HUES6 (cell line): ENCODE results near the gene BEND3.
"Not testable (repeated sequence)": the region's sequence is repeated elsewhere in the genome, so short reads cannot be mapped to it uniquely, and the experiment has no call there.

Experiments used
- H3K27ac ChIP-seq: 2 replicates; pipeline ENCODE4 v1.7.0; 2013; ENCODE audit warnings: low read depth, mild to moderate bottlenecking, low read length, inconsistent platforms
- H3K27me3 ChIP-seq: 2 replicates; pipeline ENCODE4 v1.6.1; 2013; ENCODE audit warnings: low read length; ENCODE audit not compliant: control insufficient read depth, insufficient read depth
- H3K36me3 ChIP-seq: 2 replicates; pipeline ENCODE4 v1.6.1; 2013; ENCODE audit warnings: low read length; ENCODE audit not compliant: control insufficient read depth, insufficient read depth
- H3K4me1 ChIP-seq: 2 replicates; pipeline ENCODE4 v1.6.1; 2013; ENCODE audit warnings: low read length; ENCODE audit not compliant: control insufficient read depth, insufficient read depth
- H3K4me3 ChIP-seq: 2 replicates; pipeline ENCODE4 v1.5.1; 2013; ENCODE audit warnings: low read depth, low read length
- H3K9ac ChIP-seq: one replicate; pipeline ENCODE4 v1.6.1; 2013; ENCODE audit warnings: mild to moderate bottlenecking, low read length
- H3K9me3 ChIP-seq: 2 replicates; pipeline ENCODE4 v1.6.1; 2013; ENCODE audit warnings: low read depth, low read length; ENCODE audit not compliant: control insufficient read depth, insufficient read depth

Gene BEND3

DNA sequence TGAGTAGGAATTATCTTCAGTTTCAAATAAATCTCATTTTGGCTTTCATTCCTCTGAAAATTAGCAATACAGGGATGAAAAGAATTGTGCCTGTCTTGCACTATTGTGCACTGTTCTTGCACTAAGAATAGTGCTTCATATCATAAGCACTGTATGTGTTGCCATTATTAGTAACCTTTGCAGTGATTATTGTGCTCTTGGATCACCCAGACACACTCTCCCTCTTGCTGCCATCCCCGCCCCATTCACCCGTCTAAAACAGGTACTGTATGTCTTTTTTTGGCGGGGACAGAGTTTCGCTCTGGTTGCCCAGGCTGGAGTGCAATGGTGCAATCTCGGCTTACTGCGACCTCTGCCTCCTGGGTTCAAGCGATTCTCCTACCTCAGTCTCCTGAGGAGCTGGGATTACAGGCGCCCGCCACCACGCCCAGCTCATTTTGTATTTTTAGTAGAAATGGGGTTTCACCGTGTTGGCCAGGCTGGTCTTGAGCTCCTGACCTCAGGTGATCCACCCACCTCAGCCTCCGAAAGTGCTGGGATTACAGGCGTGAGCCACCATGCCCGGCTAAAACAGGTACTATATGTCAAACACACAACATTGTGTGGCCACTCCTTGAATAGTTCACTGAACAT, 19.8 kb upstream of the BEND3 start:
- H3K27ac ChIP-seq, H3K36me3 ChIP-seq, H3K9me3 ChIP-seq, H3K4me1 ChIP-seq, H3K4me3 ChIP-seq, H3K27me3 ChIP-seq, H3K9ac ChIP-seq: not testable (repeated sequence)

DNA sequence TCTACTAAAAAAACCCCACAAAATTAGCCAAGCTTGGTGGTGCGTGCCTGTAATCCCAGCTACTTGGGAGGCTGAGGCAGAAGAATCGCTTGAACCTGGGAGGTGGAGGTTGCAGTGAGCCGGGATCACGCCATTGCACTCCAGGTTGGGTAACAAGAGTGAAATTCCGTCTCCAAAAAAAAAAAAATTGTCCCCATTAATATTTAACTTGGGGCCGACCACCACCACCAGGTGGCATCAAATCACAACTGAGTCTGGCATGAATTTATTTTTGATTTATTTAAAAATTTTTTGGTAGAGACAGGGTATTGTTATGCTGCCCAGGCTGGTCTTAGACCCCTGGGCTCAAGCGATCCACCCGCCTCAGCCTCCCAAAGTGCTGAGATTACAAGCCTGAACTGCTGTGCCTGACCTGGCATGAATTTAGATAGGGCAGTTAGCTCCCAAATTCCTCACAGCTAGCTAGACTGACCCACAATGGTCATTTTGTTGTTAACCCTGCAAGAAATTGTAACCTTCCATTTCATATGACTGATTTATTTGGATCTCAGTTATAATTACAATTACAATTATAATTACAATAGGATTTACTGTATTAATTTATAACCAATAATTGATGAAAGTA, 17.1 kb upstream of the BEND3 start:
- H3K4me1 ChIP-seq: peaks cover 8% of the 10 kb centered on the region
- H3K9ac ChIP-seq: no peak overlapping the region
- no peaks in the 10 kb centered on the region for H3K9me3 ChIP-seq
- no peak overlapping the region for H3K4me3 ChIP-seq
- no peak overlapping the region for H3K27ac ChIP-seq
- no peaks in the 10 kb centered on the region for H3K36me3 ChIP-seq
- H3K27me3 ChIP-seq: no peaks in the 10 kb centered on the region

DNA sequence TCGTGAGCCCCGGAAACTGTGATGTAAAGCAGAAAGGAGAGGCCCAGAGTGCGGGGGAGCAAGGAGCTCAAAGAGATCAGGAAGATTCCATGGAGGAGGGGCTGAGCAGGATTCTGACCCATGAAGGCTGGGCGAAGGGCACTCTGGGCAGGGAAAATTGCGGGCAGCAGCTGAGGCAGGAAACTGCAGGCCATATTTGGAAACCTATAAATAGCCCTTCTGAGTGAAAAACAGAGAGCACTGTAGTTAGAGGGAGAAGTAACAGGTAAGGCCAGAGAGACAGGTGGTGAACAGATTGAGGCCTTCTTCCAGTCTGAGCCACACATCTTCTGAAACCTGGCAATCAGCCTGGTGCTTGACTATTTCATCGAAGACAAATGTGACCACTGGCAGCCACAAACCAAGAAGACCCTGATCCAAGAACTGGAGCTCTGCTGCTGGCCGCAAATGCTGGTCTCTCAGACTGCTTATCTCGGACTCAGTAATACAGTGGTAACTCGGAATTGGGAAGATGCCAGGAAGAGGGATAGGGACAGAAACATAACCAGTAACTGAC, 14.1 kb upstream of the BEND3 start:
- Histone ChIP-seq H3K27me3 (no peaks in the 10 kb centered on the region), H3K27ac (no peak overlapping the region), H3K9ac (no peak overlapping the region), H3K9me3 (no peaks in the 10 kb centered on the region), H3K4me1 (peaks cover 27% of the 10 kb centered on the region), H3K36me3 (no peaks in the 10 kb centered on the region), H3K4me3 (no peak overlapping the region)

DNA sequence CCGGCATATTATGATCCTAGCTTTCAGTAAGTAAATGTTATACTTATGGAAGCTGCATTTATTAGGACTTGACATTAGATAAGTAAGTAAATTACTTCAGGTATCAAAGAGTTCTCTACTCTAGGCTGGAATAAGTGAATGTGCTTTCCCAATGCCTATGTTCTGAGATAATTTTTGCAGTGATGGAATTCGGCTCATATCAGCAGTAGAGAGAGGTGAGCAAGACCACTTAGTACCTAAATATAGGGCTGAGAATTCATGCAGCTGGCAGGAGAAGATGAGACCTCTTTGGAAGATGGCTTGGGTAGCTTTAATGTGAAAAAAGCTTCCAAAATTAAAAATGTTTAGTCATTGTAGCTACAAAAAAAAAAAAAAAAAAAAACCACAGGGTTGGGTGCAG, 13.3 kb upstream of the BEND3 start:
- Histone ChIP-seq H3K9me3 (no peaks in the 10 kb centered on the region), H3K27me3 (no peaks in the 10 kb centered on the region), H3K9ac (no peak overlapping the region), H3K4me1 (peaks cover 27% of the 10 kb centered on the region), H3K36me3 (no peaks in the 10 kb centered on the region), H3K4me3 (no peak overlapping the region), H3K27ac (no peak overlapping the region)

DNA sequence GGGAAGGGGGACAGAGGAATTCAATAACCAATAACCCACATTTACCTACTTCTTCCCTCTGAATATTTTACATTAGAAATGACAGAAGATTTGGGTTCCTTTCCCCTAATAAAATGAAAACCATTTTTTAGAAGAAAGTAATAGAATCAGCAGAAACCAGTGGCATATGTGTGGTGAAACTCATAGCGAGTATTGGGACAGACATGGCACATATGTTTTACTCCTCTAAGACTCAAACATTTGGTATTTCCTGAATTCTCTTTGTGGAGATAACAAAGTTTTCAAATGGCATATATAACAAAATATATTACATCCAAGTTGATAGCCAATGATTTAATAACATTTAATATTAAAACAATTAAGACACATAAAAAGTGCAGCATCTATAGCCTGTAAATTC, 12.9 kb upstream of the BEND3 start:
- Histone ChIP-seq H3K4me1 (peaks cover 27% of the 10 kb centered on the region), H3K9ac (no peak overlapping the region), H3K36me3 (no peaks in the 10 kb centered on the region), H3K4me3 (no peak overlapping the region), H3K27me3 (no peaks in the 10 kb centered on the region), H3K9me3 (no peaks in the 10 kb centered on the region), H3K27ac (no peak overlapping the region)

DNA sequence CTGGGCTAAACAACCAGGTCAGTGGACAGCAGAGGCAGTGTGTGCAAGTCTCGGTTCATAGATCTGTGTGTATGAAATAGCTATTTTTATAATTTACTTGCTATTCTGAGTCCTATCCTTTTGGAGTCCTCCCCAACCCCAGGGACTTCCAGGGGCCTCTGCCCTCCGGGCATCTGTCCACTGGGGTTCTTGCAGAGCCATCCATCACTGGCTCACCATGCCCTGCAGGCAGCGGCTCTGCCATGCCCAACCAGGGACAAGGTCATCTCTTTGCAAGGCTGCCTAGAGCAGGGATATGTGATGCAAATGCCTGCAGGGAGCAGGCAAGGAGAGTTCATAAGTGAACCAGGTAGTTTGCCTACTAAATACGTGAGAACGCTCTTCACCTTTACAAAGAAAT, 10.5 kb upstream of the BEND3 start:
- peaks cover 32% of the 10 kb centered on the region for H3K4me1 ChIP-seq

DNA sequence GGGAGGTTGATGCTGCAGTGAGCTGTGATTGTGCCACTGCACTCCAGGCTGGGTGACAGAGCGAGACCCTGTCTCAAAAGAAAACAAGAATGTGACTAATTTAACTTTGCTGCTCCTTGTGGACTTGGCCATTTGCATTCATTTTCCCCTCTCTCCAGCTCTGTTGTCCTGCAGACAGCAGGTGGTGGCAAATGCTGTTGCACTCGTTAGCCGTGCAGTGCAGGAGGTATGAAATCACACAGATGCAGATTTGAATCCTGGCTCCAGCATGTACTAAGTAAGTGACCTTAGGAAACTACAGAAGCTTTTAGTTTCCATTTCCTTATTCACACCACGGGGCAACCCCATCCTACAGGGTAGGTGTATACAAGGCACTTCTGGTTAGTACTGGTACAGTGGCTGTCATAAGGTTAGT, 9.6 kb upstream of the BEND3 start:
- H3K4me3 ChIP-seq: no peak overlapping the region
- no peak overlapping the region for H3K27ac ChIP-seq
- no peak overlapping the region for H3K9ac ChIP-seq
- peaks cover 32% of the 10 kb centered on the region for H3K4me1 ChIP-seq
- H3K9me3 ChIP-seq: no peaks in the 10 kb centered on the region
- no peaks in the 10 kb centered on the region for H3K36me3 ChIP-seq
- H3K27me3 ChIP-seq: no peaks in the 10 kb centered on the region

More for the DNA sequence above, 10.5 kb upstream of the BEND3 start:
- no peak overlapping the region for H3K9ac ChIP-seq
- no peak overlapping the region for H3K4me3 ChIP-seq
- no peaks in the 10 kb centered on the region for H3K27me3 ChIP-seq
- no peaks in the 10 kb centered on the region for H3K9me3 ChIP-seq
- H3K27ac ChIP-seq: no peak overlapping the region
- no peaks in the 10 kb centered on the region for H3K36me3 ChIP-seq

DNA sequence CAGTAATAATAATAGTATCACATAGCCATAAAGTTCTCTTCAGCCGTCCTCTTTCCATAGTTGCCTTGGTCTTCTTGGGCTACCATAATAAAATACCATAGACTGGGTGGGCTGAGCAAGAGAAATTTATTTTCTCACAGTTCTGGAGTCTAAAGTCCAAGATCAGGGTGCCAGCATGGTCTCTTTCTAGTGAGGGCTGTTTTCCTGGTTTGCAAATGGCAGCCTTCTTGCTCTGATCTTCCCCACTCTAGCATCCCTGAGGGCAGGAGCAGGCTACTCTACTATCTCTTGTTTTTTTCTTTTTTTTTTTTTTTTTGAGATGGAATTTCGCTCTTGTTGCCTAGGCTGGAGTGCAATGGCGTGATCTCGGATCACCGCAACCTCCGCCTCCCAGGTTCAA, 8.2 kb upstream of the BEND3 start:
- H3K27ac ChIP-seq: no peak overlapping the region
- H3K4me3 ChIP-seq: no peak overlapping the region
- peaks cover 31% of the 10 kb centered on the region for H3K4me1 ChIP-seq

DNA sequence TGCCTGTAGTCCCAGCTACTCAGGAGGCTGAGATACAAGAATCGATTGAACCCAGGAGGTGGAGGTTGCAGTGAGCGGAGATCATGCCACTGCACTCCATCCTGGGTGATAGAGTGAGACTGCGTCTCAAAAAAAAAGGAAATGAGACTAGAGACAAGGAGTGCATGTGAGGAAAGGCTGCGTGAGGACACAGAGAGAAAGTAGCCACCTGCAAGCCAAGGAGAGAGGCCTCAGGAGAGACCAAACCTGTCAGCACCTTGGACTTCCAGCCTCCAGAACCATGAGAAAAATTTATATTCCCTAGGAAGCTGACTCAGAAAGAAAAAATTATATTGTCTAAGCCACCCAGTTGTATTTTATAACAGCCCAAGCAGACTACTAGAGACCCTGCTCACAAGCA, 7.4 kb upstream of the BEND3 start:
- Histone ChIP-seq H3K4me3 (no peak overlapping the region), H3K27ac (no peak overlapping the region), H3K9ac (no peak overlapping the region), H3K36me3 (no peaks in the 10 kb centered on the region), H3K9me3 (no peaks in the 10 kb centered on the region), H3K27me3 (no peaks in the 10 kb centered on the region), H3K4me1 (peaks cover 37% of the 10 kb centered on the region)

More for the DNA sequence above, 8.2 kb upstream of the BEND3 start:
- Histone ChIP-seq H3K9me3 (no peaks in the 10 kb centered on the region), H3K36me3 (no peaks in the 10 kb centered on the region), H3K27me3 (no peaks in the 10 kb centered on the region), H3K9ac (no peak overlapping the region)

DNA sequence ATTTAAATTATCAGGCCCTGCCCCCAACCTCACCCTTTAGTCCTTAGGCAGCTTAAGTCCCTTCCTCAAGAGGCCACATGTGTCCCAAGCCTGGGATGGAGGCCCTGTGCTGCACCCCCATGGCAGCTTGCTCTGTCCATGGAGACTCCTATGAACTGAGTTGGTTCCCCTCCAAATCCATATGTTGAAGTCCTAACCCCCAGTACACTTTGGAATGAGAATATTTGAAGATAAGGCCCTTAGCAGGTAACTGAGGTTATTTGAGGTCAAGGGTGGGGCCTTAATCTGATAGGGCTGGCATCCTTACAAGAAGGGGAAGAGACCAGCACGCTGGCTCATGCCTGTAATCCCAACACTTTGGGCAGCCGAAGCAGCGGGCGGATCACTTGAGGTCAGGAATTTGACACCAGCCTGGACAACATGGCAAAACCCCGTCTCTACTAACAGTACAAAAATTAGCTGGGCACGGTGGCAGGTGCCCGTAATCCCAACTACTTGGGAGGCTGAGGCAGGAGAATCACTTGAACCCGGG, 6.7 kb upstream of the BEND3 start:
- peaks cover 44% of the 10 kb centered on the region for H3K4me1 ChIP-seq
- H3K9me3 ChIP-seq: no peaks in the 10 kb centered on the region
- H3K4me3 ChIP-seq: no peak overlapping the region
- no peaks in the 10 kb centered on the region for H3K36me3 ChIP-seq
- no peak overlapping the region for H3K27ac ChIP-seq
- H3K9ac ChIP-seq: no peak overlapping the region
- no peaks in the 10 kb centered on the region for H3K27me3 ChIP-seq

DNA sequence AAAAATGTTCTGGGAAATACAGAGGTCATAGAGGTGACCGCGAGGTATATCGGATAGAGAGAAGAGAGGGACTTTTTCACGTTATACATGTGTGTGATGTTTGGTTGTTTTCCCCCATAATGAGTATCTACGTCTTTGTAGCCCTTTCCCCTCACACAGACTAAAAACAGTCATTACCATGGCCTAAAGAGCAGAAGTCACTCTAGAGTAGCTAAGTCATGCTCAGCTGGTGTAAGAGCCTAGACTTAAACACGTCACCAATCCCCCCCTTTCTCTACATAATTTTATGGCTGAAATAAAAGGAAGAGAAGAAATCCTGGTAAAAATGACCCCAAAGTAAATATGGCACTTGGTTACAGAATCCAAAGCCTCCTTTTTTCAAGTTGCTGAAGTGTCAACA, 6.0 kb upstream of the BEND3 start:
- H3K27me3 ChIP-seq: no peaks in the 10 kb centered on the region
- H3K36me3 ChIP-seq: no peaks in the 10 kb centered on the region
- no peaks in the 10 kb centered on the region for H3K9me3 ChIP-seq
- no peak overlapping the region for H3K4me3 ChIP-seq
- H3K4me1 ChIP-seq: peaks cover 45% of the 10 kb centered on the region
- H3K27ac ChIP-seq: no peak overlapping the region
- no peak overlapping the region for H3K9ac ChIP-seq
